Neural progenitor cell (in vitro differentiated cells): ENCODE data around the gene DYNLRB1.

Experiments used
- CTCF ChIP-seq: fragments of 200-600 bp; sonication (generic); IDR thresholded peaks from 2 replicates; pipeline ENCODE4 v1.5.1; 2017; ENCODE audit warnings: antibody characterized with exemption, mild to moderate bottlenecking
- EZH2 ChIP-seq: fragments of 200-600 bp; sonication (generic); IDR thresholded peaks from 2 replicates; pipeline ENCODE4 v1.6.1; 2017; ENCODE audit warnings: antibody characterized with exemption, mild to moderate bottlenecking, moderate library complexity

GRCh38 chr20:34541917-34542316, 25.7 kb downstream of the DYNLRB1 start:
- TF ChIP-seq CTCF (no peak), EZH2 (no peak)
